Mesendoderm (in vitro differentiated cells): ENCODE results near the gene PCDH17.
A peak's percentile ranks its signal among the peaks of the same experiment; 100 is the strongest.

ENCODE experiments used
- DNase-seq: peaks from one replicate; pipeline ENCODE4 v3.0.0; 2013
- H2AK5ac ChIP-seq: 2 replicates; pipeline ENCODE4 v1.6.1; 2013; ENCODE audit warnings: low read length, inconsistent platforms
- H2BK120ac ChIP-seq: 2 replicates; pipeline ENCODE4 v1.6.1; 2013; ENCODE audit warnings: low read depth, mild to moderate bottlenecking, low read length, moderate library complexity, mixed read lengths
- H2BK15ac ChIP-seq: replicated peaks from 2 replicates; pipeline ENCODE4 v1.6.1; 2013; ENCODE audit warnings: low read depth, mild to moderate bottlenecking, moderate library complexity
- H2BK5ac ChIP-seq: 2 replicates; pipeline ENCODE4 v1.6.1; 2013; ENCODE audit warnings: low read length, inconsistent platforms
- H3K18ac ChIP-seq: 2 replicates; pipeline ENCODE4 v1.6.1; 2013; ENCODE audit warnings: mild to moderate bottlenecking, low read length, mixed read lengths
- H3K23ac ChIP-seq: one replicate; pipeline ENCODE4 v1.6.1; 2013; ENCODE audit warnings: low read length
- H3K27ac ChIP-seq: 2 replicates; pipeline ENCODE4 v1.5.1; 2013; ENCODE audit warnings: low read depth, mild to moderate bottlenecking, inconsistent platforms, low read length, moderate library complexity
- H3K27me3 ChIP-seq: 2 replicates; pipeline ENCODE4 v1.6.1; 2013; ENCODE audit warnings: low read length, control low read depth, mild to moderate bottlenecking, inconsistent platforms; ENCODE audit not compliant: insufficient read depth, poor library complexity
- H3K36me3 ChIP-seq: 2 replicates; pipeline ENCODE4 v1.6.1; 2013; ENCODE audit warnings: low read length, inconsistent platforms; ENCODE audit not compliant: control insufficient read depth, insufficient read depth
- H3K4ac ChIP-seq: one replicate; pipeline ENCODE4 v1.6.1; 2013; ENCODE audit warnings: low read depth, mild to moderate bottlenecking, low read length, moderate library complexity
- H3K4me1 ChIP-seq: 2 replicates; pipeline ENCODE4 v1.6.1; 2013; ENCODE audit warnings: low read depth, low read length, inconsistent platforms; ENCODE audit not compliant: control insufficient read depth
- H3K4me2 ChIP-seq: 2 replicates; pipeline ENCODE4 v1.6.1; 2013; ENCODE audit warnings: low read length
- H3K4me3 ChIP-seq: 2 replicates; pipeline ENCODE4 v1.5.1; 2013; ENCODE audit warnings: mild to moderate bottlenecking, low read length
- H3K56ac ChIP-seq: one replicate; pipeline ENCODE4 v1.6.1; 2013; ENCODE audit warnings: low read length
- H3K79me1 ChIP-seq: 2 replicates; pipeline ENCODE4 v1.6.1; 2013; ENCODE audit warnings: low read length, inconsistent platforms
- H3K79me2 ChIP-seq: 2 replicates; pipeline ENCODE4 v1.6.1; 2013; ENCODE audit warnings: mild to moderate bottlenecking, low read length; ENCODE audit not compliant: control insufficient read depth, insufficient read depth
- H3K9ac ChIP-seq: 2 replicates; pipeline ENCODE4 v1.6.1; 2013; ENCODE audit warnings: low read length, inconsistent platforms
- H4K5ac ChIP-seq: one replicate; pipeline ENCODE4 v1.6.1; 2013; ENCODE audit warnings: low read length
- H4K8ac ChIP-seq: one replicate; pipeline ENCODE4 v1.6.1; 2013; ENCODE audit warnings: low read depth, mild to moderate bottlenecking, control low read depth, low read length, moderate library complexity
- WGBS: extraction: QIAGEN DNeasy Blood & Tissue Kit; methylation state at CpG from one replicate; pipeline ENCODE4 v1.1.7; 2013; ENCODE audit warnings: low lambda C conversion rate, missing lambda C conversion rate; ENCODE audit not compliant: insufficient coverage; ENCODE audit errors: extremely low coverage; 5-methylcytosine and 5-hydroxymethylcytosine counted together

The PCDH17 gene

DNA sequence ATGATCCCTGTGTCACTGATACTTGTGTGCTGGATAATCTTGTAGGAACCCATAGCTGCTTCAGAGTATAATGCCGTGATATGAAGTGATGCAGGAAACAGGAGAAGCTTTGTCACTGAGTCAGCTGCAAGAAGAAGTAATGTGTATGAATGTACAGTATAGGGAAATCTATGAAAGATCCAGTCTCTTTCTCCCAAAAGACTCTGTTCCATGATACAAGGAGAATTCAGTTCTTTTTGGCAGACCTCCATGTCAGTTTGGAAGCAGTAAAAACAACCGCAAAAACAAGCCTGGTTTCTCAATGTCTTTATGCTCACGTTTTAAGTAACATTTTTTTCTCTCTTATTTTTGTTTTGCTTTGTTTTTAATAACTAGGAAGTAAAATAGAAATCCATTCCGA, 33.9 kb downstream of the PCDH17 start:
- no peak overlapping the region for H2BK120ac ChIP-seq
- no peak overlapping the region for H3K4me3 ChIP-seq
- H3K27me3 ChIP-seq, result no peaks in the 10 kb centered on the region
- no peak overlapping the region for H3K18ac ChIP-seq
- H3K4ac ChIP-seq, result no peak overlapping the region
- no peak overlapping the region for H3K56ac ChIP-seq
- H4K5ac ChIP-seq, result no peak overlapping the region
- no CpG with 5 or more reads among the region's 4 CpGs for WGBS
- H2BK5ac ChIP-seq, result no peak overlapping the region
- no peak overlapping the region for H4K8ac ChIP-seq
- H3K27ac ChIP-seq, result no peak overlapping the region
- no peaks in the 10 kb centered on the region for H3K79me2 ChIP-seq
- H3K4me2 ChIP-seq, result no peak overlapping the region
- no peaks in the 10 kb centered on the region for H3K4me1 ChIP-seq
- no peaks in the 10 kb centered on the region for H3K36me3 ChIP-seq
- no peak overlapping the region for H2AK5ac ChIP-seq
- no peak overlapping the region for H2BK15ac ChIP-seq
- H3K23ac ChIP-seq, result no peak overlapping the region
- H3K9ac ChIP-seq, result no peak overlapping the region
- no peak for DNase-seq
- H3K79me1 ChIP-seq, result no peaks in the 10 kb centered on the region

DNA sequence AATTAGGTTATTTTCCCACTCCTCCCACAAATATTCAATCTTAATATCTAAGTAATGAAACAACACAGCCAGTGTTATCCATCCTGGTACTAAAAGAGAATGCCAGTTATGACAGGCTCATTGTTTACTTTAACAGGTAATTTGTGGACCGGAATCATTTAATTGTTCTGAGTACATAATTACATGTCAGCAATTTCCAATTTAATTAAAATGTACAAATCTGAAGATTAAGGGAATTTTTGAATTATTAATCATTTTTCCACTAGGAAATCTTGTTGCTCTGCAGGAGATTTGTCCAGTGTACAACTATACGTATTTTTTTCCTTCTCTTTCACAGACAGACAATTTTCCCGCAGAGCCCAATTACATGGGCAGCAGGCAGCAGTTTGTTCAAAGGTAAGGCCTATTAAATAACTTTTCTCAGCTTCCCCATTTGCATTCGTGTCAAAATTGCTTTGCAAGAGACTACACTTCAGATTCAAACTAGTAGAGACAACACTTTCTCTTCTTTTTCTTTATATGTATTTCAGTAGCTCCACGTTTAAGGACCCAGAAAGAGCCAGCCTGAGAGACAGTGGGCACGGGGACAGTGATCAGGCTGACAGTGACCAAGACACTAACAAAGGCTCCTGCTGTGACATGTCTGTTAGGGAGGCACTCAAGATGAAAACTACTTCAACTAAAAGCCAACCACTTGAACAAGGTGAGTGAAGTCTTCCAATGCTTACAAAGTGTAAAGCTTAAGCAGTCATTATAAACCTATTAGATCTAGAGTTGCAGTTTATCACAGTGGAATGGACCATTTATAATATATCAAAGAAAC, 34.8 kb downstream of the PCDH17 start:
- no peak overlapping the region for H3K27ac ChIP-seq

DNA sequence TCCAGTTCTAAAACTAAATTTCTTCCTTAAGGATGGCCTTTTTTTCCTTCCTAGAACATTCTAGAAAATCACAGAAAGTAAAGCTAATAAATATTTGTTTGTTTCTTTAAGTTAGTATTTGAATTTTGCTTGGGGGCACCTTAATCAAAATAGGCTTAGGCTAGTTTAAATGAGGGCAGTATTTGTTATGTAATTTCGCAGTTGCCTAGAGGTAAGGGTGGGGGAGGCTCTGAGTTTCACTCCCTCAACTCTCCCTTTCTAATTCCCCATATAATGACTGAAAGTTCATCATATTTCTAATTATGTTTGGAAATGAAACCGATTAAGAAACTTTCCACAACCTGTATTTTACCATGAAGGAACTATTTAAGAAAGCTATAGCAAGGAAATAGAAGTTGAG, 40.6 kb downstream of the PCDH17 start:
- no peaks in the 10 kb centered on the region for H3K27me3 ChIP-seq
- H3K56ac ChIP-seq, result no peak overlapping the region
- no peak overlapping the region for H3K4me3 ChIP-seq
- H3K4me1 ChIP-seq, result no peaks in the 10 kb centered on the region
- no peak overlapping the region for H3K18ac ChIP-seq
- no peak overlapping the region for H4K5ac ChIP-seq
- no peak overlapping the region for H2AK5ac ChIP-seq
- no peak overlapping the region for H3K4me2 ChIP-seq
- WGBS, result no CpG with 5 or more reads among the region's 2 CpGs
- no peaks in the 10 kb centered on the region for H3K79me2 ChIP-seq
- no peak for DNase-seq
- no peak overlapping the region for H3K23ac ChIP-seq
- no peaks in the 10 kb centered on the region for H3K36me3 ChIP-seq
- H2BK120ac ChIP-seq, result no peak overlapping the region
- no peak overlapping the region for H4K8ac ChIP-seq
- H3K27ac ChIP-seq, result no peak overlapping the region
- no peak overlapping the region for H2BK15ac ChIP-seq
- no peak overlapping the region for H3K9ac ChIP-seq
- no peaks in the 10 kb centered on the region for H3K79me1 ChIP-seq
- no peak overlapping the region for H3K4ac ChIP-seq
- H2BK5ac ChIP-seq, result no peak overlapping the region

More for the DNA sequence above, 34.8 kb downstream of the PCDH17 start:
- Histone ChIP-seq H3K79me1 (no peaks in the 10 kb centered on the region), H3K79me2 (no peaks in the 10 kb centered on the region), H3K4me2 (no peak overlapping the region), H3K56ac (no peak overlapping the region), H4K8ac (no peak overlapping the region), H2BK5ac (no peak overlapping the region), H3K9ac (no peak overlapping the region), H3K36me3 (no peaks in the 10 kb centered on the region), H3K27me3 (no peaks in the 10 kb centered on the region), H2BK15ac (no peak overlapping the region), H4K5ac (no peak overlapping the region), H3K18ac (no peak overlapping the region), H3K4ac (no peak overlapping the region), H3K4me3 (no peak overlapping the region), H2AK5ac (no peak overlapping the region), H2BK120ac (no peak overlapping the region), H3K23ac (no peak overlapping the region), H3K4me1 (no peaks in the 10 kb centered on the region)
- no CpG with 5 or more reads among the region's 6 CpGs for WGBS
- peak; percentile 22 for DNase-seq

DNA sequence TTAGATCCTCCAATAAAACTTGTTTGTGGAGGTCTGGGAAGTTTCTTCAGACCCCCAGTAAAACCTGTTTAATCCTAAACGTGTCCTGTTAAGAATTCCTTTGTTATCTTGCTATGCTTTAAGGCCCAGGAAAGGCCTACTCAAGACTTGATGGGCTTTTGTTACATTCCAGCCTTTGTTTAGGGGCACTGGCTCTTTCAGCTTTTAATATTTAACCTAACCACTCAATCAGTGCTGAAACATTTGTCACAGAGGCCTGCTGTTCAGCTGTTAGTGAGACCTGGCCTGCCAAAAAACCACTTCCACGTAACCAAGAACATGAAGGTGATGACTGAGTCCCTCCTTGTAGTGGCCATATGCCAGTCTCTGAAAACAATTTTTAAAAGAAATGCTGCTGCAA, 41.7 kb downstream of the PCDH17 start:
- Histone ChIP-seq H2BK15ac (no peak overlapping the region), H3K4ac (no peak overlapping the region), H2BK120ac (no peak overlapping the region), H3K18ac (no peak overlapping the region), H4K8ac (no peak overlapping the region), H3K27me3 (no peaks in the 10 kb centered on the region), H3K36me3 (no peaks in the 10 kb centered on the region), H2BK5ac (no peak overlapping the region), H3K79me1 (no peaks in the 10 kb centered on the region), H3K9ac (no peak overlapping the region), H3K23ac (no peak overlapping the region), H3K79me2 (no peaks in the 10 kb centered on the region), H3K4me3 (no peak overlapping the region), H3K56ac (no peak overlapping the region), H3K4me2 (no peak overlapping the region), H2AK5ac (no peak overlapping the region), H3K4me1 (no peaks in the 10 kb centered on the region), H3K27ac (no peak overlapping the region), H4K5ac (no peak overlapping the region)
- WGBS, result no CpG with 5 or more reads among the region's 2 CpGs
- DNase-seq, result peak; percentile 81

DNA sequence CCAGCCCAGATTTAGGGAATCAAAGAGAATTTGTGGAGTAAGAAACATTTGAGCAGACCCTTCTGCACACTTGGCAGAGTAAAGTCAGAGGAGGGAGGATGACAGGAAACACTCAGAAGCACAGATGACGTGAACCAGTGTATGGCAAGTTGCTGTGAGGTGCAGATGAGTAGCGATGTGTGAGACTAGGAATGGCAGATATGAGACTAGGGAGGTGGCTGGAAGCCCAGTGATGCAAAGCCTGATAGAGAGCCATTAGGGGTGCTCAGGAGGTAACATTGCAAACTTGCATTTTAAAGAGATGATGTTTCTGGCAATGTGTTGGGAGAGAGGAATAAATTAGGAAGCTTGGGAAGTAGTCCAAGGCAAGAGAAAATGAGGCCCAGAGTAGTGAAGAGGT, 44.0 kb downstream of the PCDH17 start:
- no peak overlapping the region for H2BK5ac ChIP-seq
- no peak overlapping the region for H4K5ac ChIP-seq
- no peaks in the 10 kb centered on the region for H3K79me1 ChIP-seq
- no peak overlapping the region for H3K56ac ChIP-seq
- no peak overlapping the region for H2BK120ac ChIP-seq
- no peak overlapping the region for H2AK5ac ChIP-seq
- no peak overlapping the region for H3K27ac ChIP-seq
- no peak overlapping the region for H3K4me3 ChIP-seq
- H3K18ac ChIP-seq, result no peak overlapping the region
- H3K4me2 ChIP-seq, result no peak overlapping the region
- no peak overlapping the region for H3K9ac ChIP-seq
- H3K4ac ChIP-seq, result no peak overlapping the region
- WGBS, result no CpG with 5 or more reads among the region's 2 CpGs
- H3K79me2 ChIP-seq, result no peaks in the 10 kb centered on the region
- H2BK15ac ChIP-seq, result no peak overlapping the region
- H4K8ac ChIP-seq, result no peak overlapping the region
- H3K27me3 ChIP-seq, result no peaks in the 10 kb centered on the region
- no peaks in the 10 kb centered on the region for H3K36me3 ChIP-seq
- H3K23ac ChIP-seq, result no peak overlapping the region
- DNase-seq, result no peak
- H3K4me1 ChIP-seq, result no peaks in the 10 kb centered on the region

DNA sequence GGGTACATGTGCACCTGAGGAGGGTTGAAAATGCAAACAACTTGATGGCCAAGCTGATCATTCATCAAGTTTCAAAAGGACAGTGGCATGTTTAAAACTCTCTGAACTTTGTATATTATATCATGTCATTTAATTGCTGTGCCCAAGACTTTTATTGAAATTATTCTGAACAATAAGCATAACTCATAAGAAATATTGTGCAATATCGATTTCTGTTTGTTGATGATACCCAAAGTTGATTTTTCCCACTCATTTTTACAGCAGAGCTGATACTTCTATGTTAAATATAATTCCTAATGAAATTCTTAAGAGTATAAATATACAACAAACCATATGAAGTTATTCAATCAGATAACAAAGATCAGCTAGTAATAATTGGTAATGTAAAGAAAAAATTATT, 49.1 kb downstream of the PCDH17 start:
- Histone ChIP-seq H3K4ac (no peak overlapping the region), H3K27me3 (no peaks in the 10 kb centered on the region)

More for the DNA sequence above, 49.1 kb downstream of the PCDH17 start:
- no peak overlapping the region for H3K9ac ChIP-seq
- H2BK15ac ChIP-seq, result no peak overlapping the region
- H3K18ac ChIP-seq, result no peak overlapping the region
- no peak overlapping the region for H3K23ac ChIP-seq
- H4K8ac ChIP-seq, result no peak overlapping the region
- WGBS, result no CpG with 5 or more reads among the region's 1 CpG
- H3K4me1 ChIP-seq, result peaks cover 2% of the 10 kb centered on the region
- H2BK120ac ChIP-seq, result no peak overlapping the region
- DNase-seq, result no peak
- H3K79me2 ChIP-seq, result no peaks in the 10 kb centered on the region
- H2BK5ac ChIP-seq, result no peak overlapping the region
- H3K79me1 ChIP-seq, result no peaks in the 10 kb centered on the region
- H2AK5ac ChIP-seq, result no peak overlapping the region
- no peaks in the 10 kb centered on the region for H3K36me3 ChIP-seq
- H3K4me2 ChIP-seq, result no peak overlapping the region
- no peak overlapping the region for H3K4me3 ChIP-seq
- H3K27ac ChIP-seq, result no peak overlapping the region
- H3K56ac ChIP-seq, result no peak overlapping the region
- H4K5ac ChIP-seq, result no peak overlapping the region
